Suprapubic skin (tissue), 4 donors: ENCODE data around the gene STAG1. TPM values are rescaled to one million over a fixed set of nuclear protein-coding genes. Genes with fewer than 3 reads are reported as not detected.
"Not testable (repeated sequence)": the region's sequence is repeated elsewhere in the genome, so short reads cannot be mapped to it uniquely, and the experiment has no call there.

Experiments
- DNase-seq, 2 donors: peaks; one replicate each; pipeline ENCODE4 v3.0.0-alpha.2; 2019; ENCODE audit warnings: low spot score in 2 of 2
- H3K27ac ChIP-seq: fragments of 200-600 bp; sonication (generic); one replicate; pipeline ENCODE4 v1.5.1; 2019
- H3K27me3 ChIP-seq: fragments of 200-600 bp; sonication (generic); one replicate; pipeline ENCODE4 v1.5.1; 2019
- H3K36me3 ChIP-seq: fragments of 200-600 bp; sonication (generic); one replicate; pipeline ENCODE4 v1.5.1; 2019
- H3K4me1 ChIP-seq: fragments of 200-600 bp; sonication (generic); one replicate; pipeline ENCODE4 v1.5.1; 2019
- H3K4me3 ChIP-seq: fragments of 200-600 bp; sonication (generic); one replicate; pipeline ENCODE4 v1.5.1; 2019; ENCODE audit warnings: mild to moderate bottlenecking
- H3K9me3 ChIP-seq: fragments of 200-600 bp; sonication (generic); one replicate; pipeline ENCODE4 v1.5.1; 2019
- EP300 ChIP-seq: sonication (generic); formaldehyde crosslinking; IDR thresholded peaks from one replicate; pipeline ENCODE4 v1.6.1; 2017; ENCODE audit warnings: antibody characterized with exemption
- POLR2A ChIP-seq, 2 donors: fragments of 450-650 bp; IDR thresholded peaks; one replicate each; pipeline ENCODE4 v1.6.1; 2017; ENCODE audit warnings: antibody characterized with exemption in 2 of 2, mild to moderate bottlenecking in 2 of 2, moderate library complexity in 2 of 2
- POLR2AphosphoS5 ChIP-seq, 3 donors: sonication (generic); formaldehyde crosslinking; IDR thresholded peaks; one replicate each; pipeline ENCODE4 v1.6.1; 2017; ENCODE audit warnings: antibody characterized with exemption in 3 of 3
- WGBS: methylation state at CpG from one replicate; pipeline ENCODE4 v1.1.5; 2018; 5-methylcytosine and 5-hydroxymethylcytosine counted together
- total RNA-seq, 4 donors: library from RNA; depleted of rRNA; stranded (reverse); fragments of >200 nt; gene quantifications; one replicate each; pipeline ENCODE4 v1.1.0, GENCODE V29; 2016
- TF ChIP-seq, protein P1 (sequence below), 2 donors: fragments of 200-600 bp in 1 of 2; fragments of 450-650 bp in 1 of 2; sonication (generic) in 1 of 2; IDR thresholded peaks; one replicate each; pipeline ENCODE4 v1.5.1; 2016 to 2019; ENCODE audit warnings: antibody characterized with exemption in 2 of 2, mild to moderate bottlenecking in 1 of 2, moderate library complexity in 1 of 2

The STAG1 gene
- total RNA-seq, 4 donors from 2014 or later, result 33.8 to 76.4 (median 38.0) TPM

DNA sequence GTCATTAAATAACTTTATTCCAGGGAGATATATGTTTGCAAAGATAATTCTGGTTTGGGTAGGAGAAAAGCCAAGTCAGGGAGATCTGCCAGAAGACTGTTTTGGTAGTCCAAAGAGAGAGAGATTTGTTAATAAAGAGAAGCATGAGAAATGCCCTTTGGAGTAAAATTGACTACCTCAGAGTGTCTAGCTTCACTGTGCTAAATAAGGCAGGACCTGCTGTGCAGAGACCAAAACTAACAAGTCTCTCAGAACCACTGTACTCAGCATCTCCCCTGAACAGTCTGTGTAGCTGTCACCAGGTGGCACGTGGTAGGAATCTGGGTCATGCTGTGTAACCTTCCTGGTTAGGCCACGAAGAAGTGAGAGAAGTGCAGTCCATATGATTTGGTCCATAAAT lies 35.2 kb upstream of the STAG1 start:
- DNase-seq, result no peak
- Histone ChIP-seq H3K4me3 (no peak overlapping the region), H3K27ac (no peak overlapping the region), H3K36me3 (no peaks in the 10 kb centered on the region), H3K9me3 (no peaks in the 10 kb centered on the region), H3K4me1 (peaks cover 17% of the 10 kb centered on the region), H3K27me3 (no peaks in the 10 kb centered on the region)
- 35% methylated on average over 2 of the region's 2 CpGs for WGBS
- TF ChIP-seq POLR2A (IDR thresholded peaks at IDR 0.05) (no peak), EP300 (no peak), POLR2AphosphoS5 (IDR thresholded peaks at IDR 0.05) (no peak)
- TF ChIP-seq, protein P1, sequence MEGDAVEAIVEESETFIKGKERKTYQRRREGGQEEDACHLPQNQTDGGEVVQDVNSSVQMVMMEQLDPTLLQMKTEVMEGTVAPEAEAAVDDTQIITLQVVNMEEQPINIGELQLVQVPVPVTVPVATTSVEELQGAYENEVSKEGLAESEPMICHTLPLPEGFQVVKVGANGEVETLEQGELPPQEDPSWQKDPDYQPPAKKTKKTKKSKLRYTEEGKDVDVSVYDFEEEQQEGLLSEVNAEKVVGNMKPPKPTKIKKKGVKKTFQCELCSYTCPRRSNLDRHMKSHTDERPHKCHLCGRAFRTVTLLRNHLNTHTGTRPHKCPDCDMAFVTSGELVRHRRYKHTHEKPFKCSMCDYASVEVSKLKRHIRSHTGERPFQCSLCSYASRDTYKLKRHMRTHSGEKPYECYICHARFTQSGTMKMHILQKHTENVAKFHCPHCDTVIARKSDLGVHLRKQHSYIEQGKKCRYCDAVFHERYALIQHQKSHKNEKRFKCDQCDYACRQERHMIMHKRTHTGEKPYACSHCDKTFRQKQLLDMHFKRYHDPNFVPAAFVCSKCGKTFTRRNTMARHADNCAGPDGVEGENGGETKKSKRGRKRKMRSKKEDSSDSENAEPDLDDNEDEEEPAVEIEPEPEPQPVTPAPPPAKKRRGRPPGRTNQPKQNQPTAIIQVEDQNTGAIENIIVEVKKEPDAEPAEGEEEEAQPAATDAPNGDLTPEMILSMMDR (IDR thresholded peaks at IDR 0.05), result no peak

DNA sequence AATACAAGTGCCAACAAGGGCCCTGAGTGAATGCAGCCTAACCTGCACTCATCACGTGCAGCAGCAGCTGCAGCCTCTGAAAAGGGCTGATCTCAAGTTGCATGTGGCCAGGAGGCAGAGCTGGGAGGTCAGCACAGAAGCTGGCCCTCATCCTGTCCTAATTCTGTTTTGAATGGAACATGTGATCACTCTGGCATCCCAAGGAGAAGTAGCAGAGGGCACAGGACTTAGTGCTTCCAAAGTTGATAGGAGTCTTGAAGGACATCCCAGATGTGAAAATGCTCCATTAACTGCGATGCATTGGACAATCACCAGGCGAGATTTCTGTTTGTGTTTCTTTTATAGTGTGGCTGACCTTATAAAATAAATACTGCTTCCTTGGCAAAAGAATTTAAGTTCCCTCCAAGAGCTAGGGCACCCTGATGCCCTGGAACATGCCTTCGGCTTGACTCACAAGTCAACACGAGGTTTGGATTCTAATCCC lies 31.6 kb upstream of the STAG1 start:
- no peak for DNase-seq
- Histone ChIP-seq H3K36me3 (no peaks in the 10 kb centered on the region), H3K4me1 (peaks cover 17% of the 10 kb centered on the region), H3K27ac (no peak overlapping the region), H3K27me3 (no peaks in the 10 kb centered on the region), H3K4me3 (no peak overlapping the region), H3K9me3 (no peaks in the 10 kb centered on the region)
- TF ChIP-seq POLR2AphosphoS5 (IDR thresholded peaks at IDR 0.05) (no peak), POLR2A (IDR thresholded peaks at IDR 0.05) (no peak), EP300 (no peak)
- 65% methylated on average over 5 of the region's 5 CpGs for WGBS

- TF ChIP-seq, protein P1 (IDR thresholded peaks at IDR 0.05), result no peak
- TF ChIP-seq EP300 (no peak), POLR2AphosphoS5 (IDR thresholded peaks at IDR 0.05) (no peak), POLR2A (IDR thresholded peaks at IDR 0.05) (no peak)
These were observed 28.6 kb upstream of the STAG1 start for GRCh38 chr3:136780741-136781140.

GRCh38 chr3:136778865-136779264 lies 26.7 kb upstream of the STAG1 start:
- DNase-seq, result no peak
- Histone ChIP-seq H3K4me3 (no peak overlapping the region), H3K27me3 (no peaks in the 10 kb centered on the region), H3K4me1 (no peaks in the 10 kb centered on the region), H3K27ac (no peak overlapping the region), H3K9me3 (no peaks in the 10 kb centered on the region), H3K36me3 (no peaks in the 10 kb centered on the region)
- 74% methylated on average over 4 of the region's 4 CpGs for WGBS
- no peak for TF ChIP-seq POLR2AphosphoS5 (IDR thresholded peaks at IDR 0.05)
- no peak for TF ChIP-seq POLR2A (IDR thresholded peaks at IDR 0.05)
- no peak for TF ChIP-seq EP300
- TF ChIP-seq, protein P1 (IDR thresholded peaks at IDR 0.05), result no peak

More at GRCh38 chr3:136780741-136781140, 28.6 kb upstream of the STAG1 start:
- H3K27me3 ChIP-seq, result no peaks in the 10 kb centered on the region
- H3K4me3 ChIP-seq, result no peak overlapping the region
- H3K9me3 ChIP-seq, result no peaks in the 10 kb centered on the region
- no peaks in the 10 kb centered on the region for H3K36me3 ChIP-seq
- WGBS, result 93% methylated on average over 4 of the region's 4 CpGs
- no peaks in the 10 kb centered on the region for H3K4me1 ChIP-seq
- H3K27ac ChIP-seq, result no peak overlapping the region
- DNase-seq, result no peak

GRCh38 chr3:136772709-136773108 lies 20.5 kb upstream of the STAG1 start:
- Histone ChIP-seq H3K27ac (no peak overlapping the region), H3K4me3 (no peak overlapping the region), H3K27me3 (no peaks in the 10 kb centered on the region), H3K36me3 (no peaks in the 10 kb centered on the region), H3K4me1 (no peaks in the 10 kb centered on the region), H3K9me3 (no peaks in the 10 kb centered on the region)
- 25% methylated on average over 1 of the region's 1 CpG for WGBS
- no peak for TF ChIP-seq POLR2AphosphoS5 (IDR thresholded peaks at IDR 0.05)
- TF ChIP-seq, protein P1 (IDR thresholded peaks at IDR 0.05), result no peak
- TF ChIP-seq EP300, result no peak
- no peak for TF ChIP-seq POLR2A (IDR thresholded peaks at IDR 0.05)
- no peak for DNase-seq

DNA sequence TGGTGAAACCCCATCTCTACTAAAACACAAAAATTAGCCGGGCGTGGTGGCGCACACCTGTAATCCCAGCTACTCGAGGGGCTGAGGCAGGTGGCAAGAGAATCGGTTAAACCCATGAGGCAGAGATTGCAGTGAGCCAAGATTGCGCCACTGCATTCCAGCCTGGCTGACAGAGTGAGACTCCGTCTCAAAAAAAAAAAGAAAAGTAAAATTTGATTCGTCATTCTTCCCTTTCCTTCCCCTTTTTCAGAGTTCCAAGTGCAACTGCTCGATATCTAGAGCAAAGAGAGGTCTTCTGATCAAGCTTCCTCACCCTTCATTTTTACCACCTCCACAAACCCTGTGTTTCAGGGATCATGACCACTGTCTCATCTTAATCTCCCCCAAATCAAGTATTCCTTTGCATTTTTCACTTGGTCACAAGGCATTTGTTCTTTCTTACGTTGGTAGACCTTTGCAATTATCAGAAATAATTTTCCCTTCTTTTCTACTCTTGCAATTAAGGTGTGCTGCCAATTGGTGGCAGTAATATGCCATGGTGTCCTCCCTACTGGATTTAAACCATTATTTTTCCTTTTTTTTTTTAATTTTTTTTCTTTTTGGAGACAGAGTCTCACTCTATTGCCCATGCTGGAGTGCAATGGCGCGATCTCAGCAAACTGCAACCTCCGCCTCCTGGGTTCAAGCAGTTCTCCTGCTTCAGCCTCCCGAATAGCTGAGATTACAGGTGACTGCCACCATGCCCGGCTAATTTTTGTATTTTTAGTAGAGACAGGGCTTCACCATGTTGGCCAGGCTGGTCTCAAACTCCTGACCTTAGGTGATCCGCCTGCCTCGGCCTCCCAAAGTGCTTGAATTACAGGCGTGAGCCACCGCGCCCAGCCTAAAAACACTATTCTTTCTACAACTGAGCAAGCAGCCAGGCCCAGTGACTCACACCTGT lies 6.3 kb upstream of the STAG1 start:
- 93% methylated on average over 20 of the region's 20 CpGs for WGBS
- H3K27me3 ChIP-seq, H3K4me3 ChIP-seq, DNase-seq, H3K4me1 ChIP-seq, H3K9me3 ChIP-seq, H3K27ac ChIP-seq, H3K36me3 ChIP-seq: not testable (repeated sequence)
